HEK293 (cell line): Measurements from ENCODE around the gene OAT.

Source experiments
- CTCF ChIA-PET: fragments of 350-600 bp; formaldehyde crosslinking; extraction: SDS; loops from one replicate; lab custom pipeline; 2021; ENCODE audit warnings: antibody characterized with exemption; lab: Yijun Ruan, JAX
- POLR2A ChIA-PET: fragments of 300-600 bp; formaldehyde crosslinking; extraction: SDS; loops from one replicate; lab custom pipeline; 2020; ENCODE audit warnings: antibody characterized with exemption, inconsistent platforms; lab: Yijun Ruan, JAX
- H3K27ac ChIP-seq: fragments of 200-500 bp; sonication (Bioruptor generic); 2 replicates; pipeline ENCODE4 v1.5.1; 2014; ENCODE audit warnings: low read depth, low read length, control low read depth, inconsistent platforms; ENCODE audit errors: extremely low read depth
- H3K36me3 ChIP-seq, 2 experiments: fragments of 200-500 bp in 1 of 2; sonication (Bioruptor generic) in 1 of 2; 1 replicate in 1 of 2; 2 replicates in 1 of 2; pipeline ENCODE4 v1.5.1; 2014 to 2017; ENCODE audit warnings: inconsistent platforms in 2 of 2, low read length in 2 of 2; ENCODE audit not compliant: control insufficient read depth in 2 of 2, insufficient read depth in 1 of 2
- H3K4me1 ChIP-seq: fragments of 200-500 bp; sonication (Bioruptor generic); 2 replicates; pipeline ENCODE4 v1.5.1; 2014; ENCODE audit warnings: mild to moderate bottlenecking, low read length, inconsistent platforms; ENCODE audit not compliant: control insufficient read depth, insufficient read depth
- H3K4me3 ChIP-seq: 2 replicates; pipeline ENCODE4 v1.5.1; 2011; ENCODE audit warnings: low read depth, mild to moderate bottlenecking, control low read depth, low read length, moderate library complexity
- H3K9me3 ChIP-seq: fragments of 200-500 bp; sonication (Bioruptor generic); 2 replicates; pipeline ENCODE4 v1.5.1; 2014; ENCODE audit warnings: low read depth, low read length, inconsistent platforms; ENCODE audit not compliant: control insufficient read depth, insufficient read depth
- BCL6B ChIP-seq: fragments of 450-650 bp; formaldehyde crosslinking; IDR thresholded peaks from 2 replicates; pipeline ENCODE4 v1.5.1; 2017; ENCODE audit warnings: missing biosample characterization, missing genetic modification characterization
- GLI2 ChIP-seq: fragments of 450-650 bp; formaldehyde crosslinking; IDR thresholded peaks from 2 replicates; pipeline ENCODE4; 2017; ENCODE audit warnings: missing biosample characterization, missing genetic modification characterization, low read depth, borderline replicate concordance
- MYNN ChIP-seq: fragments of 450-650 bp; formaldehyde crosslinking; IDR thresholded peaks from 2 replicates; pipeline ENCODE4 v1.5.1; 2016; ENCODE audit warnings: missing biosample characterization, missing genetic modification characterization, borderline replicate concordance
- RBAK ChIP-seq: fragments of 450-650 bp; formaldehyde crosslinking; IDR thresholded peaks from 2 replicates; pipeline ENCODE4 v1.5.1; 2016; ENCODE audit warnings: missing biosample characterization, missing genetic modification characterization
- TCF7L2 ChIP-seq: IDR thresholded peaks from 2 replicates; pipeline ENCODE4 v1.6.1; 2011; ENCODE audit warnings: low read depth, mild to moderate bottlenecking, inconsistent platforms, low read length, moderate library complexity, borderline replicate concordance
- WT1 ChIP-seq: fragments of 450-650 bp; formaldehyde crosslinking; IDR thresholded peaks from 2 replicates; pipeline ENCODE4 v1.5.1; 2016; ENCODE audit warnings: missing biosample characterization, missing genetic modification characterization
- ZFHX2 ChIP-seq: fragments of 450-650 bp; formaldehyde crosslinking; conservative IDR thresholded peaks from 2 replicates; pipeline ENCODE4 v1.5.1; 2016; ENCODE audit warnings: missing biosample characterization, missing genetic modification characterization
- ZNF18 ChIP-seq: fragments of 450-650 bp; formaldehyde crosslinking; IDR thresholded peaks from 2 replicates; pipeline ENCODE4 v1.5.1; 2016; ENCODE audit warnings: missing biosample characterization, missing genetic modification characterization
- ZNF341 ChIP-seq: fragments of 450-650 bp; formaldehyde crosslinking; IDR thresholded peaks from 2 replicates; pipeline ENCODE4; 2016; ENCODE audit warnings: low read depth, missing biosample characterization, missing genetic modification characterization
- ZNF391 ChIP-seq: fragments of 450-650 bp; formaldehyde crosslinking; IDR thresholded peaks from 2 replicates; pipeline ENCODE4 v1.5.1; 2016; ENCODE audit warnings: low read depth, missing biosample characterization, missing genetic modification characterization, borderline replicate concordance
- ZNF394 ChIP-seq: fragments of 450-650 bp; formaldehyde crosslinking; IDR thresholded peaks from 2 replicates; pipeline ENCODE4 v1.5.1; 2016; ENCODE audit warnings: missing biosample characterization, missing genetic modification characterization, mild to moderate bottlenecking, moderate library complexity, borderline replicate concordance
- ZNF398 ChIP-seq: fragments of 450-650 bp; formaldehyde crosslinking; IDR thresholded peaks from 2 replicates; pipeline ENCODE4 v1.5.1; 2017; ENCODE audit warnings: missing biosample characterization, missing genetic modification characterization
- ZNF433 ChIP-seq: fragments of 450-650 bp; formaldehyde crosslinking; IDR thresholded peaks from 2 replicates; pipeline ENCODE4 v1.5.1; 2016; ENCODE audit warnings: missing biosample characterization, missing genetic modification characterization, low read depth
- ZNF585B ChIP-seq: fragments of 450-650 bp; formaldehyde crosslinking; IDR thresholded peaks from 2 replicates; pipeline ENCODE4 v1.5.1; 2016; ENCODE audit warnings: missing biosample characterization, missing genetic modification characterization

The OAT gene

GRCh38 chr10:124381011-124381611 is 37.6 kb downstream of the OAT start:
- Histone ChIP-seq H3K27ac (no peak overlapping the region), H3K36me3 (no peaks in the 10 kb centered on the region), H3K4me1 (no peaks in the 10 kb centered on the region), H3K4me3 (no peak overlapping the region), H3K9me3 (no peaks in the 10 kb centered on the region)
- TF ChIP-seq TCF7L2 (peak; percentile 52; the same call in 1 of the 2 replicates), ZNF391 (tag by site-specific recombination) (no peak)
- POLR2A ChIA-PET: interaction anchor here (0.7 kb wide), 1 partner anchor 36 kb away, joined by 3 read pairs; no protein-coding TSS in a partner anchor
- CTCF ChIA-PET: interaction anchor here (0.5 to 2.4 kb wide), 5 partner anchors 8 to 387 kb away, joined by 4 to 11 read pairs (median 5); no protein-coding TSS in a partner anchor

- no peaks in the 10 kb centered on the region for H3K36me3 ChIP-seq
- ChIA-PET POLR2A (interaction anchor here (0.7 kb wide), 1 partner anchor 36 kb away, joined by 3 read pairs; no protein-coding TSS in a partner anchor), CTCF (interaction anchor here (0.6 to 2.4 kb wide), 6 partner anchors 9 to 386 kb away, joined by 3 to 11 read pairs (median 6); no protein-coding TSS in a partner anchor)
- H3K9me3 ChIP-seq: no peaks in the 10 kb centered on the region
- H3K4me1 ChIP-seq: no peaks in the 10 kb centered on the region
- H3K27ac ChIP-seq: no peak overlapping the region
- TF ChIP-seq ZNF433 (no peak), ZNF18 (no peak), ZNF398 (tag by site-specific recombination) (0 out of 2 replicates have a peak, but pooled peaks have one; percentile 33), MYNN (tag by site-specific recombination) (0 out of 2 replicates have a peak, but pooled peaks have one; percentile 24), ZNF585B (tag by site-specific recombination) (no peak), ZNF394 (tag by site-specific recombination) (peak; percentile 50; the same call in 1 of the 2 replicates), ZFHX2 (no peak)
- H3K4me3 ChIP-seq: no peak overlapping the region
These were observed 38.3 kb downstream of the OAT start for GRCh38 chr10:124380256-124380995.

- no peaks in the 10 kb centered on the region for H3K9me3 ChIP-seq
- TF ChIP-seq RBAK (tag by site-specific recombination) (no peak), GLI2 (tag by site-specific recombination) (no peak), BCL6B (tag by site-specific recombination) (no peak), ZNF341 (tag by site-specific recombination) (0 out of 2 replicates have a peak, but pooled peaks have one; percentile 39), WT1 (tag by site-specific recombination) (peak; percentile 76)
- H3K36me3 ChIP-seq: no peaks in the 10 kb centered on the region
- H3K4me3 ChIP-seq: no peak overlapping the region
- POLR2A ChIA-PET: no interaction called here
- H3K27ac ChIP-seq: no peak overlapping the region
- CTCF ChIA-PET: interaction anchor here (0.6 to 2.4 kb wide), 3 partner anchors 10 to 33 kb away, joined by 5 to 11 read pairs (median 7); no protein-coding TSS in a partner anchor
- H3K4me1 ChIP-seq: no peaks in the 10 kb centered on the region
These were observed 39.0 kb downstream of the OAT start for GRCh38 chr10:124379609-124380193.
